Keratinocyte (primary cell): ENCODE measurements around the gene FXYD1. TPM values are rescaled to one million over a fixed set of nuclear protein-coding genes. Genes with fewer than 3 reads are reported as not detected.

Experiments used
- DNase-seq: peaks from one replicate; pipeline ENCODE4 v3.0.0-alpha.2; 2011; ENCODE audit warnings: low read depth, missing footprints, low spot score
- FAIRE-seq: peaks from 2 replicates; lab custom pipeline; 2011; peaks lifted over from hg19 to GRCh38; lab: Jason Lieb, UNC
- H2AFZ ChIP-seq: 2 replicates; pipeline ENCODE4 v1.6.0; 2012; ENCODE audit warnings: low read length, control low read depth, inconsistent platforms; ENCODE audit not compliant: control insufficient read depth
- H3K27ac ChIP-seq: 2 replicates; pipeline ENCODE4 v1.5.1; 2011; ENCODE audit warnings: low read length; ENCODE audit not compliant: control insufficient read depth, insufficient read depth
- H3K27me3 ChIP-seq: 3 replicates; pipeline ENCODE4 v1.6.0; 2011; ENCODE audit warnings: low read length; ENCODE audit not compliant: control insufficient read depth, insufficient read depth; ENCODE audit errors: extremely low read depth
- H3K36me3 ChIP-seq, 2 experiments: 2 replicates in 1 of 2; 3 replicates in 1 of 2; pipeline ENCODE4 v1.5.1; 2011; ENCODE audit warnings: low read length in 2 of 2, mild to moderate bottlenecking in 1 of 2; ENCODE audit not compliant: control insufficient read depth in 2 of 2, insufficient read depth in 2 of 2; ENCODE audit errors: extremely low read depth in 1 of 2
- H3K4me1 ChIP-seq: 3 replicates; pipeline ENCODE4 v1.5.1; 2011; ENCODE audit warnings: low read length; ENCODE audit not compliant: control insufficient read depth, insufficient read depth; ENCODE audit errors: extremely low read depth
- H3K4me2 ChIP-seq: 3 replicates; pipeline ENCODE4 v1.6.0; 2011; ENCODE audit warnings: low read depth, low read length; ENCODE audit not compliant: control insufficient read depth, insufficient read depth; ENCODE audit errors: extremely low read depth
- H3K4me3 ChIP-seq, 3 experiments: fragments of 200-600 bp in 1 of 3; sonication (generic) in 1 of 3; 2 replicates in 2 of 3; 3 replicates in 1 of 3; pipeline ENCODE4 v1.5.1; 2011 to 2016; ENCODE audit warnings: low read length in 3 of 3, mild to moderate bottlenecking in 3 of 3, control low read depth in 2 of 3, inconsistent platforms in 1 of 3, low read depth in 1 of 3, mixed read lengths in 1 of 3, mixed run types in 1 of 3, moderate library complexity in 1 of 3; ENCODE audit not compliant: control insufficient read depth in 2 of 3, insufficient read depth in 2 of 3; ENCODE audit errors: extremely low read depth in 1 of 3
- H3K79me2 ChIP-seq: 2 replicates; pipeline ENCODE4 v1.6.0; 2012; ENCODE audit warnings: low read length; ENCODE audit not compliant: control insufficient read depth, insufficient read depth
- H3K9ac ChIP-seq: 3 replicates; pipeline ENCODE4 v1.6.0; 2011; ENCODE audit warnings: low read length; ENCODE audit not compliant: control insufficient read depth, insufficient read depth; ENCODE audit errors: extremely low read depth
- H3K9me1 ChIP-seq: 3 replicates; pipeline ENCODE4 v1.6.0; 2011; ENCODE audit warnings: low read length; ENCODE audit not compliant: control insufficient read depth, insufficient read depth; ENCODE audit errors: extremely low read depth
- H3K9me3 ChIP-seq: 2 replicates; pipeline ENCODE4 v1.5.1; 2012; ENCODE audit warnings: low read depth, low read length; ENCODE audit not compliant: control insufficient read depth
- H4K20me1 ChIP-seq: 3 replicates; pipeline ENCODE4 v1.6.0; 2011; ENCODE audit warnings: low read length; ENCODE audit not compliant: control insufficient read depth, insufficient read depth; ENCODE audit errors: extremely low read depth
- EZH2 ChIP-seq: IDR thresholded peaks from one replicate; pipeline ENCODE4 v1.6.1; 2012; ENCODE audit warnings: inconsistent platforms, mild to moderate bottlenecking, low read length, moderate library complexity
- dilution Hi-C: fragments of 300-500 bp; cut with MboI; formaldehyde crosslinking; loops from one replicate; pipeline ENCODE4 v1.7.0; 2020; ENCODE audit warnings: low sequenced_read_pairs; ENCODE audit not compliant: extremely low pct_ligation_motif_present
- polyA plus RNA-seq, 5 experiments: library from polyadenylated mRNA; depleted of rRNA in 3 of 5; stranded (reverse) in 3 of 5; stranded (forward) in 1 of 5; unstranded in 1 of 5; fragments of >200 nt; gene quantifications; 1 replicate in 1 of 5; 2 replicates in 3 of 5; 3 replicates in 1 of 5; pipeline versions ENCODE4 v1.2.1 to v1.2.3, GENCODE V29; 2011 to 2012; ENCODE audit warnings: missing spikeins in 2 of 5, low read depth in 1 of 5, low replicate concordance in 1 of 5
- TF ChIP-seq, protein P1 (sequence below), 3 experiments: IDR thresholded peaks in 1 of 3; conservative IDR thresholded peaks in 1 of 3; optimal IDR thresholded peaks in 1 of 3; 2 replicates in 2 of 3; 3 replicates in 1 of 3; pipeline versions ENCODE3 to v1.5.1; 2011; ENCODE audit warnings: low read length in 3 of 3, mild to moderate bottlenecking in 3 of 3, moderate library complexity in 2 of 3, control low read depth in 1 of 3, inconsistent platforms in 1 of 3; ENCODE audit not compliant: insufficient read depth in 2 of 3; ENCODE audit errors: extremely low read depth in 1 of 3

Gene FXYD1
- polyA plus RNA-seq, 1 donor (not counting 4 experiments of a cell fraction or from before 2014, with no cell fraction given), result 0.14 TPM

DNA sequence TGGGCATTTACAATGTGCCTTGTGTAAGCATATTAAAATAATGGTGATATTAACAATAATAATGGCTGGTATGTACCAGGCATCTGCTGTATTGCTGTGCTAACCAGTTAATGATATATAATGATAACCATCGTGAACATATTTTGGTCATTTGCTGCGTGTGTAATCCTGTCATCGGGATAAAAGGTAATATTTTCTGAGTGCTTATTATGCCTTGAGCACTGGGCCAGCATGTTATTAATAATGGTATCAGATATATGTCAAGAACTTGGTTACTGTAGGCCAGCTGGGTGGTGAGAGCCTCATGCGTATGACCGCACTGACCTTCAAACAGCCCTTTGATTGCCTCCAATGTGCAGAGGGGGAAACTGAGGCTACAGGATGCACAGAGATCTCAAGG lies 45.2 kb upstream of the FXYD1 start:
- Histone ChIP-seq H3K9ac (no peak overlapping the region), H2AFZ (no peak overlapping the region), H3K27ac (no peak overlapping the region), H3K4me1 (peaks cover 38% of the 10 kb centered on the region), H4K20me1 (no peaks in the 10 kb centered on the region), H3K4me3 (no peak overlapping the region), H3K79me2 (no peaks in the 10 kb centered on the region), H3K36me3 (no peaks in the 10 kb centered on the region), H3K9me1 (no peaks in the 10 kb centered on the region), H3K4me2 (no peak overlapping the region), H3K9me3 (no peaks in the 10 kb centered on the region), H3K27me3 (no peaks in the 10 kb centered on the region)
- FAIRE-seq (no peak), DNase-seq (no peak)
- TF ChIP-seq, protein P1, sequence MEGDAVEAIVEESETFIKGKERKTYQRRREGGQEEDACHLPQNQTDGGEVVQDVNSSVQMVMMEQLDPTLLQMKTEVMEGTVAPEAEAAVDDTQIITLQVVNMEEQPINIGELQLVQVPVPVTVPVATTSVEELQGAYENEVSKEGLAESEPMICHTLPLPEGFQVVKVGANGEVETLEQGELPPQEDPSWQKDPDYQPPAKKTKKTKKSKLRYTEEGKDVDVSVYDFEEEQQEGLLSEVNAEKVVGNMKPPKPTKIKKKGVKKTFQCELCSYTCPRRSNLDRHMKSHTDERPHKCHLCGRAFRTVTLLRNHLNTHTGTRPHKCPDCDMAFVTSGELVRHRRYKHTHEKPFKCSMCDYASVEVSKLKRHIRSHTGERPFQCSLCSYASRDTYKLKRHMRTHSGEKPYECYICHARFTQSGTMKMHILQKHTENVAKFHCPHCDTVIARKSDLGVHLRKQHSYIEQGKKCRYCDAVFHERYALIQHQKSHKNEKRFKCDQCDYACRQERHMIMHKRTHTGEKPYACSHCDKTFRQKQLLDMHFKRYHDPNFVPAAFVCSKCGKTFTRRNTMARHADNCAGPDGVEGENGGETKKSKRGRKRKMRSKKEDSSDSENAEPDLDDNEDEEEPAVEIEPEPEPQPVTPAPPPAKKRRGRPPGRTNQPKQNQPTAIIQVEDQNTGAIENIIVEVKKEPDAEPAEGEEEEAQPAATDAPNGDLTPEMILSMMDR (optimal IDR thresholded peaks at IDR 0.05 in 1 of 3, IDR thresholded peaks at IDR 0.05 in 1 of 3, conservative IDR thresholded peaks at IDR 0.05 in 1 of 3; ENCODE audit: extremely low read depth in 1 of 3, insufficient read depth in 2 of 3, low read length in 3 of 3), result no peak
- TF ChIP-seq EZH2, result no peak
- dilution Hi-C loops, result no loop called here

DNA sequence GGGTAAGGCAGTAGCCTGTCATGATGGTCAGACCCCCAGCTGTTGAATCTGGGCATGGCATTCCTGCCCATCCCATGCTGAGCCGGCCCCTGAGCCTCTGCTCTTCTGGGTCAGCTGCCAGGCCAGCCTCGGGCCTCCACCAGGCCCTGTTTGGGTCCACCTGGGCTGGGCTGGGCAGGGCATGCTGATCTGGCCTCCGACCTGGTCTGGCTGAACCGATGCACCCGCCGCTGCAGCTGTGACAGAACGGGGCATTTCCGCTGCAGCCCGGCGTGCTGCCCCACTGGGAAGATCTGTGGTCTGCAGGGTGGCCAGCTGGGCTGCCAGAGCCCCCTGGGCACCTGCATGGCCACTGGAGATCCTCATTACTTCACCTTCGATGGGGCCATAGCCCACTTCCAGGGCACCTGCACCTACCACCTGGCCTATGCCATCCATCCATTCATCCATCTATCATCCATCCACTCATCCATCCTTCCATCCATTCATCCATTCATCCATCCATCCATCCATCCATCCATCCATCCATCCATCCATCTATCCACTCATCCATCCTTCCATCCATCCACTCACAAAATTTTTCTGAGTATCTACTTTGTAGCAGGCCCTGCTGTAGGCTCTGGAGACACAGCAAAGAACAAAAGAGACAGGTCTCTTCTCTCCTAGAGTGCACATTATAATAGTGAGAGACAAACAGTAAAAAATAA lies 44.5 kb upstream of the FXYD1 start:
- H3K4me3 ChIP-seq, result no peak overlapping the region
- TF ChIP-seq EZH2, result no peak
- TF ChIP-seq, protein P1 (optimal IDR thresholded peaks at IDR 0.05 in 1 of 3, IDR thresholded peaks at IDR 0.05 in 1 of 3, conservative IDR thresholded peaks at IDR 0.05 in 1 of 3; ENCODE audit: extremely low read depth in 1 of 3, insufficient read depth in 2 of 3, low read length in 3 of 3), result no peak
- H4K20me1 ChIP-seq, result no peaks in the 10 kb centered on the region
- DNase-seq (no peak), FAIRE-seq (no peak)
- H3K4me2 ChIP-seq, result no peak overlapping the region
- no peaks in the 10 kb centered on the region for H3K27me3 ChIP-seq
- peaks cover 40% of the 10 kb centered on the region for H3K4me1 ChIP-seq
- no peaks in the 10 kb centered on the region for H3K79me2 ChIP-seq
- H3K9me3 ChIP-seq, result no peaks in the 10 kb centered on the region
- no peaks in the 10 kb centered on the region for H3K36me3 ChIP-seq
- dilution Hi-C loops, result no loop called here
- H3K27ac ChIP-seq, result no peak overlapping the region
- H2AFZ ChIP-seq, result no peak overlapping the region
- no peak overlapping the region for H3K9ac ChIP-seq
- no peaks in the 10 kb centered on the region for H3K9me1 ChIP-seq
